Activated naive CD4-positive, alpha-beta T cell treated with anti-CD3 and anti-CD28 coated beads, Interleukin-2, amount 50 U/mL, for 24 hours (primary cell): ENCODE results near the gene A4GNT.
"Not testable (repeated sequence)": the region's sequence is repeated elsewhere in the genome, so short reads cannot be mapped to it uniquely, and the experiment has no call there.

Experiments
- H3K27ac Mint-ChIP-seq: one replicate; pipeline ENCODE4 v1.8.0; 2021; ENCODE audit warnings: mild to moderate bottlenecking, mixed read lengths
- H3K27me3 Mint-ChIP-seq: one replicate; pipeline ENCODE4 v1.8.0; 2021; ENCODE audit warnings: mixed read lengths
- H3K36me3 Mint-ChIP-seq: one replicate; pipeline ENCODE4 v1.8.0; 2021; ENCODE audit warnings: mixed read lengths
- H3K4me1 Mint-ChIP-seq: one replicate; pipeline ENCODE4 v1.8.0; 2021; ENCODE audit warnings: mixed read lengths
- H3K4me3 Mint-ChIP-seq: one replicate; pipeline ENCODE4 v1.8.0; 2021; ENCODE audit warnings: mild to moderate bottlenecking, mixed read lengths
- H3K9me3 Mint-ChIP-seq: one replicate; pipeline ENCODE4 v1.8.0; 2021; ENCODE audit warnings: mixed read lengths

A4GNT gene

DNA sequence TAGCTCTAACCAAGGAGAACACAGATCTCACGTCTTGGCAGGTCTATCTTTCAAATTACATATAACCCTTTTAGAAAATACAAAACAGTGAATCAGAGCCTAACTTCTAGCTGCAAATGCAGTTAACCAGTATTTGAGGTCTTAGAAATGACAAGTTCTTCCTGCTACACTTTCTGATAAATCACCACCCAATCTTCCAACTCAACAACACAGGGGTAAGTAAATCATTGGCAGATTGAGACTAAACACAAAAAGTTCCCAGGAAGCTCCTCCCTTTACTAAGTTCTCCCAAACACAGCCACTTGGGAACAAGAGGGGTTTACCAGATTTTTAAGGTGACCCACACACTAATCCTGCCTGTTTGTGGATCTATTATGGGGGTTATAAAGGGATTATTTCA lies at the start of gene A4GNT:
Gene A4GNT (minus strand): TSS at position 152 of the 400 bp plus-strand sequence. CDS start 1,134 bp downstream, outside the sequence.
- Mint-ChIP-seq H3K4me1 (no peaks in the 10 kb centered on the region), H3K36me3 (no peaks in the 10 kb centered on the region), H3K4me3 (no peak within 1 kb of the TSS), H3K9me3 (no peaks in the 10 kb centered on the region), H3K27me3 (peaks cover 1% of the 10 kb centered on the region), H3K27ac (no peak within 1 kb of the TSS)

DNA sequence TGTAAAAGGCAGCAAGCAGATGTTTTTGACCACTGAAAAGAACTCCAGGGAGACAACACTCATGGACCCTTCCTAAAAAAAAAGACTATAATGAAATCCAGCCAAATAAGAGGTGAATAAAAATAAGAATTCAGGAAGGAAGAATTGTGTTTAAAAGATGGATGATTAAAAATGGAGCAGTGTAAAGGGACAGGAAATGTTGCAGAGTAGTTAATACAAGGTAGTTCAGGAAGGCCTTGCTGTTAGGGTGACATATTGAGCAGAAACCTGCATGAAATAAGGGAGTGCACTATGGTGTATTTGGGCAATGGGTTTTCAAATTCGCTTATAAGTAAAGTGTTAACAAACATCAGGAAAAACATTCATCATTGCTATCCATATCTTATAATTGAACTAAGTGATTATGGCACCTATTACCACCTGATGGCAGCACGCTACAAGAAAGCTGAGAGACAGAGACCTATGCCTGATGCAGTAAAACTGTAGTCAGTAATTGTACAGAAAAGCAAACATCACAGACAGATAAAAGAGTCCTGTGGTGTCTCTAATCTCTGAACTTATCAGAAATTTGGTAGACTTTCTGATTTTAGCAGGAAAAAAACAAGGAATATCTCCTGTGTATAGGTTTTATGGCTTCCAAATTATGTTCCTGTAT lies 48.3 kb upstream of the A4GNT start:
- H3K27ac Mint-ChIP-seq, result no peak overlapping the region
- no peaks in the 10 kb centered on the region for H3K27me3 Mint-ChIP-seq

DNA sequence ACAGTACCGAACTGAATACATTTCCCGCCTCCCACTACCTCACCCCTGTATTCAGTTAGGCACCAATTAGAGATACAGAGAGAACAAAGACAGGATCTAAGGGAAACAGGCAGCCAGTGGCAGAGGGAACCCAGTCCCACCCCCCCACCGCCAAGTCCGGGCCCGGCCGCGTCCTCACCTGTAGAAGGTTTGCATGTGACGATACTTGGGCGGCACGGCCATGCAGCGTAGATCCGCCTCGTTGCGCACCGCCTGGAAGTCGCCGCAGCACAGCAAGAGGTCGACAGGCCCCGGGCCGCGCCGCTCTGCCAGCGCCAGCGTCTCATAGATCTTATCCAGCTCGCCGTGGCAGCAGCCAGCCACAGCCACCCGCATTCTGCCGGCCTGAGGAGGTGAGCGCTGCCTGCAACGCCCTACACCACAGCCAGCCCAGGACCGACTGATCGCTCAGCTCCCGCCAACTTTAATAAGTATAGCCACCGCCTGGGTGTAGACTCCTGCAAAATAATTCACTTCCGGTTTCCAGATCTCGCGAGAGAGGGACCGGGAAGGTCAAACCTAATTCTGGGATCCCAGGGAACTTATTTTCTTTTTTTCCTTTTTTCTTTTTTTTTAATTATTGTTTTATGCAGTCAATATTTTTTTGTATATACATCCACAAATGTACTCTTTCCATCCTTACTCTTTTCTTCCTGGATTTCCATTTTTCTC lies 42.4 kb upstream of the A4GNT start, which contains the start of gene DBR1:
Gene DBR1 (minus strand): TSS at position 501 of the 711 bp plus-strand sequence. CDS start 126 bp downstream, at position 375.
- Mint-ChIP-seq H3K4me3 (peak within 1 kb of the TSS; percentile 93), H3K27ac (peak within 1 kb of the TSS; percentile 96), H3K27me3 (no peaks in the 10 kb centered on the region), H3K4me1 (peaks cover 45% of the 10 kb centered on the region), H3K9me3 (no peaks in the 10 kb centered on the region), H3K36me3 (peaks cover 9% of the 10 kb centered on the region)

More for the DNA sequence above, 48.3 kb upstream of the A4GNT start:
- Mint-ChIP-seq H3K9me3 (no peaks in the 10 kb centered on the region), H3K36me3 (no peaks in the 10 kb centered on the region), H3K4me1 (peaks cover 8% of the 10 kb centered on the region), H3K4me3 (no peak overlapping the region)

DNA sequence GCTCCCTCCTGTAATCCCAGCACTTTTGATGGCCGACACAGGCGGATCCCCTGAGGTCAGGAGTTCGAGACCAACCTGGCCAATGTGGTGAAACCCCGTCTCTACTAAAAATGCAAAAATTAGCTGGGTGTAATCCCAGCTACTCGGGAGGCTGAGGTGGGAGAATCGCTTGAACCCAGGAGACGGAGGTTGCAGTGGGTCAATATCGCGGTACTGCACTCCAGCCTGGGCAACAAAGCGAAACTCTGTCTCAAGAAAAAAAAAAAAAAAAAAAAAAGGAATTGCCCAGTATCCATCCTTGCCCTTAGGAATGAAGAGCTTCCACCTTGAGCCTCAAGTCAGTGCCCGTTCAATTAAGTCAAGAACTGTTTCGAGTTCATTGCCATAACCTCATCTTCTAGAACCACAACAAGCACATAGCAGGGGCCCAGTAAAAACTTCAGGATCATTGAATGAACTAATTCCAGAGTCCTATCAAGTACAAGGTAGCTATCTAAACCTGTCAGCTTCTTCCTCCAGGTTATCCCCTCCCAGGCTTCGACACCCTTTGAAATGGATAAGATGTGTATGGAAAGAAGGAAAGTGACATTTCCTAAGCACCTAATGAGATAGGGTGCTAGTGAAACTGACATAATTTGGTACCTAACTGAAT lies 41.7 kb upstream of the A4GNT start:
- H3K27me3 Mint-ChIP-seq, result no peaks in the 10 kb centered on the region
- peaks cover 9% of the 10 kb centered on the region for H3K36me3 Mint-ChIP-seq
- H3K4me3 Mint-ChIP-seq, result peak overlapping the region; percentile 93
- H3K27ac Mint-ChIP-seq, result peak overlapping the region; percentile 96
- peaks cover 45% of the 10 kb centered on the region for H3K4me1 Mint-ChIP-seq
- H3K9me3 Mint-ChIP-seq, result no peaks in the 10 kb centered on the region

- peaks cover 45% of the 10 kb centered on the region for H3K4me1 Mint-ChIP-seq
Measured at GRCh38 chr3:138172625-138173024, 40.4 kb upstream of the A4GNT start.

DNA sequence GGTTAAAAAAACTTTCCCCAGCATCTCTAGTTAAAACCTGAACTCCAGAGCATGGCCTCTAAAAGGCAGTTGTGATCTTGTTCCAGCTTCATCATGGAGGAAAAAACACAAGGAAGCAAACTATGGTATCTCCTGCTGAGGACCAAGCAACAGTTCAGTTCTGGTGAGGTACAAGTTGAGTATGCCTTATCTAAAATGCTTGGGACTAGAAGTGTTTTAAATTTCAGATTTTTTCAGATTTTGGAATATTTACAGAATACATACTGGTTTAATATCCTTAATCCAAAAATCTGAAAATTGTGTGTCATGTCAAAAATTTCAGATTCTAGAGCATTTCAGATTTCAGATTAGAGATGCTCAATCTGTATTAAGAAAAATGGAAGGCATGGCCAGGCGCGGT lies 32.9 kb upstream of the A4GNT start:
- H3K9me3 Mint-ChIP-seq, result no peaks in the 10 kb centered on the region
- no peak overlapping the region for H3K27ac Mint-ChIP-seq
- peaks cover 25% of the 10 kb centered on the region for H3K4me1 Mint-ChIP-seq
- H3K27me3 Mint-ChIP-seq, result no peaks in the 10 kb centered on the region
- H3K4me3 Mint-ChIP-seq, result no peak overlapping the region
- H3K36me3 Mint-ChIP-seq, result peaks cover 30% of the 10 kb centered on the region

More at GRCh38 chr3:138172625-138173024, 40.4 kb upstream of the A4GNT start:
- peaks cover 9% of the 10 kb centered on the region for H3K36me3 Mint-ChIP-seq
- peak overlapping the region; percentile 68 for H3K4me3 Mint-ChIP-seq
- H3K9me3 Mint-ChIP-seq, result no peaks in the 10 kb centered on the region
- no peaks in the 10 kb centered on the region for H3K27me3 Mint-ChIP-seq
- H3K27ac Mint-ChIP-seq, result peak overlapping the region; percentile 80

DNA sequence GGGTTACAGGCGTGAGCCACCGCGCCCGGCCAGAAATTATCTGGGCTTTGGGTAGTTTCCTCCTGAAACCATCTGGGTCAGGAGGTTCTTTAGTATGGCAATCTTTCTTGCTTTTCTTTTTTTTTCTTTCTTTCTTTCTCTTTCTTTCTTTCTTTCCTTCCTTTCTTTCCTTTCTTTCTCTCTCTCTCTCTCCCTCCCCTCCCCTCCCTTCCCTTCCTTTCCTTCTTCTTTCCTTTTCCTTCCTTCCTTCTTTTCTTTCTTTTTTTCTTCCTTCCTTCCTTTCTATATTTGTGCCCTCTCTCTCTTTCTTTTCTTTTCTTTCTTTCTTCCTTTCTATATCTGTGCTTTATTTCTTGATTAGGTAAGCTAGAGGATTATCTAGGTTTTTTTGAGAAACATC lies 25.6 kb upstream of the A4GNT start:
- H3K36me3 Mint-ChIP-seq, result peaks cover 10% of the 10 kb centered on the region
- H3K27ac Mint-ChIP-seq, result no peak overlapping the region
- no peaks in the 10 kb centered on the region for H3K4me1 Mint-ChIP-seq
- H3K27me3 Mint-ChIP-seq, result peaks cover 2% of the 10 kb centered on the region
- peaks cover 10% of the 10 kb centered on the region for H3K9me3 Mint-ChIP-seq
- H3K4me3 Mint-ChIP-seq, result no peak overlapping the region

GRCh38 chr3:138154534-138154933 lies 22.3 kb upstream of the A4GNT start:
- no peaks in the 10 kb centered on the region for H3K4me1 Mint-ChIP-seq
- no peaks in the 10 kb centered on the region for H3K36me3 Mint-ChIP-seq

DNA sequence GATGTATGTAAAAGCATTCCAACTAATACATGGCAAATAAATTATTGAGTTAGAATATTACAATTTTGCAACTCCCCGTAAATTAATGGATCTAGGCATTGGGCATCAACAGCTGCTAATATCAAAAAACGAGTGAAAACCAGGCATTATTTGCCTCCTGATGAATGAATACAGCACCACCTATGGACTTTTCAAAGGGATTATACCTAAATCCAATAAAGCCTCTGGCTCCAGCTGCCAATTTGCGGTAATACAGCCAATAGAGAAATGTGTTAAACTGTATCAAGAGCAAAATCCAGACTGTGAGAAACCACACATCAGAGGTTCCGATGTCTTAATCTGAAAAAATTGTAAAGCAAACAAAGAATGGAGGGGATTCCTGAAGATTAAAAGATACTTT lies 16.3 kb upstream of the A4GNT start:
- Mint-ChIP-seq H3K4me3 (no peak overlapping the region), H3K27ac (no peak overlapping the region), H3K27me3 (no peaks in the 10 kb centered on the region), H3K4me1 (no peaks in the 10 kb centered on the region), H3K36me3 (no peaks in the 10 kb centered on the region), H3K9me3 (peaks cover 5% of the 10 kb centered on the region)

More at GRCh38 chr3:138154534-138154933, 22.3 kb upstream of the A4GNT start:
- Mint-ChIP-seq H3K9me3 (peaks cover 12% of the 10 kb centered on the region), H3K27ac (no peak overlapping the region), H3K27me3 (peaks cover 2% of the 10 kb centered on the region), H3K4me3 (no peak overlapping the region)

- H3K4me1 Mint-ChIP-seq, result not testable (repeated sequence)
Measured at GRCh38 chr3:138142181-138142580, 10.0 kb upstream of the A4GNT start.

DNA sequence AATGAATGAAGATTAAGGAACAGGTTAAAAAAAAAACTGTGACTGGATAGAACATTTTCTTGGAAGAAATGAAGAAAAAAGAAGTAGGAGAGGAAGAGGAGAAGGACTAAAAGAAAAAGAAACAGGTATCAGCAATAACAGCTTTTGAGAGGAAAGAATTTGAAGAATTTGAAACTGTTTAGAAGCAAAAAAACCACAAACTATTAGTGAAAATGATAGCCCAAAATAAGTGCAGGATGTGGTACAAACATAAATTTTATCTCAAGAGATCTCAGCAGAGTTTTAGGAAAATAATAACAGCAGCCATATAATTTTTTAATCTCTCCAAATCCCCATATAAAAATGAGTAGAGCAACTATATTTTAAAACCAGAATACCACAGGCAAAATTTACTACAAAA lies 8.8 kb upstream of the A4GNT start:
- Mint-ChIP-seq H3K4me3 (no peak overlapping the region), H3K27me3 (peaks cover 4% of the 10 kb centered on the region), H3K36me3 (no peaks in the 10 kb centered on the region), H3K4me1 (no peaks in the 10 kb centered on the region), H3K9me3 (no peaks in the 10 kb centered on the region), H3K27ac (no peak overlapping the region)

More at GRCh38 chr3:138142181-138142580, 10.0 kb upstream of the A4GNT start:
- H3K4me3 Mint-ChIP-seq, H3K36me3 Mint-ChIP-seq, H3K27me3 Mint-ChIP-seq, H3K9me3 Mint-ChIP-seq, H3K27ac Mint-ChIP-seq: not testable (repeated sequence)

- Mint-ChIP-seq H3K27me3 (peaks cover 4% of the 10 kb centered on the region), H3K4me3 (no peak overlapping the region), H3K36me3 (no peaks in the 10 kb centered on the region), H3K4me1 (no peaks in the 10 kb centered on the region), H3K27ac (no peak overlapping the region), H3K9me3 (no peaks in the 10 kb centered on the region)
Measured at GRCh38 chr3:138139691-138140090, 7.5 kb upstream of the A4GNT start.

DNA sequence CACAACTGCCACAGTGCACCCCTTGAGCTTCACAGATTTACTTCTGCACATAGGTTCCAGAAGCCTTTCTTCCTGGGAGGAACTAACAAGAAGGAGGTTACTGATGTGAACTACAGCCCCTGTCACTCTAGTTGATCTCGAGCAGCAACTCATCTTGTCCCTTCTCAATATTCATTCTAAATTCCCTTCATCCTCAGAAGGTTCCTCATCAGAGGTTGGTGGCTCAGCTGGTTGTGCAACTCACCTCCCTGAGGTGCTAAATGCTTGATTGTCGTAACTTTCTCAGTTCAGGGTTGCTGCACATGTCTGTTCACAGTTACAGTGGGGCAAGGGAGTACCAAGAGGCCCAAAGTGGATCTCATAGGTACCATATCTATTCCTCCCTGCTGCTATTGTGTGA lies 5.7 kb upstream of the A4GNT start:
- H3K36me3 Mint-ChIP-seq, result no peaks in the 10 kb centered on the region
- H3K4me1 Mint-ChIP-seq, result no peaks in the 10 kb centered on the region
- no peaks in the 10 kb centered on the region for H3K9me3 Mint-ChIP-seq
- H3K27ac Mint-ChIP-seq, result no peak overlapping the region
- peaks cover 4% of the 10 kb centered on the region for H3K27me3 Mint-ChIP-seq
- no peak overlapping the region for H3K4me3 Mint-ChIP-seq

DNA sequence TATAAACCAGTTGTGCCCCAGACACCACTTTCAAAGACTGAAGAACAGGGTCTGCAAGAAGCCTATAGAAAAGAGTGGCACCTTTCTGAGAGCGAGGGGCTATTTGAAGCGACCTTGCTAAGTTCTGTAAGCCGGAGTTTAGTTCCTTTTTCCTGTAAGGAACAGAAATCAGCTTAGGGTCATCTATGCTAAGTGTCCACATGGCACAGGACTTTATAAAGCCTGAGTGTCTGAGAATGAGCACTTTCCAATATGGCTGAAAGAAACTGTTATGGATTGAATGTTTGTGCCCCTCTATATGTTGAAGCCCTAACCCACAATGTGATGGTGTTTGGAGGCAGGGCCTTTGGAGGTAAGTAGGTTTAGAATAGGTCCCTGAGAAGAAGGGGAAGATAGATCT lies 4.0 kb upstream of the A4GNT start:
- peaks cover 4% of the 10 kb centered on the region for H3K27me3 Mint-ChIP-seq
- H3K9me3 Mint-ChIP-seq, result no peaks in the 10 kb centered on the region
- no peaks in the 10 kb centered on the region for H3K4me1 Mint-ChIP-seq
- H3K4me3 Mint-ChIP-seq, result no peak overlapping the region
- H3K27ac Mint-ChIP-seq, result no peak overlapping the region
- no peaks in the 10 kb centered on the region for H3K36me3 Mint-ChIP-seq

DNA sequence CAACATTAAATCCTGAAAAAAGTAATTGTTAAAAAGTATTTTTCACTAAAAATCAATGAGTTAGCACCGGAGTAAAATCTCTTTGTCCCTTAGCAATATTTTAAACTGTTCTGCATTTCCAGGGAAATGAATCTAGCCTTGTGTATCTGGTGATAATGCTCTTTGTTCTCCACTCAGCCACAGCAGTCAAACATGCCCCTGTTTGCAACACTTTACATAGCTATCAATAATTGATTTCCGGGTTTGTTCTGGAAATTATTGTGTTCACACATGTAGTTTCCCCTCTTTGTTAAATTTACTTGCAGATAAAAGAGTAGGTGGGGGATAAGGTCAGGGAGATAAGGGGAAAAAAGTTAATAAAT lies 3.6 kb upstream of the A4GNT start:
- H3K27ac Mint-ChIP-seq, result no peak overlapping the region
- no peaks in the 10 kb centered on the region for H3K9me3 Mint-ChIP-seq
- no peaks in the 10 kb centered on the region for H3K4me1 Mint-ChIP-seq
- H3K27me3 Mint-ChIP-seq, result peaks cover 4% of the 10 kb centered on the region
- no peak overlapping the region for H3K4me3 Mint-ChIP-seq
- H3K36me3 Mint-ChIP-seq, result no peaks in the 10 kb centered on the region
